ENCODE measurements around the gene RORC. TPM values are rescaled to one million over a fixed set of nuclear protein-coding genes. Genes with fewer than 3 reads are reported as not detected.

RORC gene
- total RNA-seq, 2 experiments from 2014 or later = 3.8 to 3.9 TPM

DNA sequence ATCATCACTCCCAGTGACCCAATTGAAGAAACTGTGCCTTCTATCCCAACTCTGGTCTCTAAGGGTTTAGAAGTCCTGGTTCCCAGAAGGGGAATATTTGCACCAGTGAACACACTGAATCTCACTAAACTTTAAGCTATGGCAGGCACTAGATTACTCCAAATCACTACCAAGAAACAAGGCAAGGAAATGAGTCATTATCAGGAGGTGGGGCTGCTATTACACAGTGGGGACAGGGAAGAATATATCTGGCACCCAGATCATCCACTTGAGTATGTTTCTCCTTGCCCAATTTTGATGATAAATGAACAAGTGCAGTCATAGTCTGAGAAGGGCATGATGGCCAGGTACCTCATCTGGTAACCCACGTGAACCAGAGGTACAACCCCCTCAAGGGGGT, 75.3 kb downstream of the RORC start:
- peak; percentile 92 for ATAC-seq
- CTCF ChIA-PET = interaction anchor here (0.6 kb wide), 1 partner anchor 190 kb away, joined by 3 read pairs; no protein-coding TSS in a partner anchor
- no peak for DNase-seq
- POLR2A ChIA-PET = interaction anchor here (0.7 kb wide), 2 partner anchors 245 to 281 kb away, joined by 3 to 4 read pairs; partner anchors contain the start of gene CGN
- Mint-ChIP-seq H3K27me3 (peaks cover 3% of the 10 kb centered on the region), H3K27ac (peak overlapping the region; percentile 27), H3K4me3 (no peak overlapping the region), H3K4me1 (peaks cover 13% of the 10 kb centered on the region), H3K36me3 (ENCODE audit: low read depth) (peaks cover 20% of the 10 kb centered on the region), H3K9me3 (ENCODE audit: low read depth) (no peaks in the 10 kb centered on the region)
- intact Hi-C loops (cut with DNase I, micrococcal nuclease) = no loop called here

Other genes starting within 250 kb of the RORC start
- gene SNX27, start 219.8 kb downstream of the RORC start, total RNA-seq = 10 to 100 TPM; 28.5 to 29.1 TPM
- gene CELF3, start 115.0 kb downstream of the RORC start, total RNA-seq = not detected
- not detected for gene RIIAD1, start 110.3 kb downstream of the RORC start, total RNA-seq
- gene MRPL9, start 68.3 kb downstream of the RORC start, total RNA-seq = 100 to 1,000 TPM; 139 to 184 TPM
- gene TDRKH, start 41.3 kb downstream of the RORC start, total RNA-seq = 10 to 100 TPM; 18.4 to 19.9 TPM
- under 1 TPM; 0.09 to 0.18 TPM for gene LINGO4, start 26.4 kb downstream of the RORC start, total RNA-seq
- gene C2CD4D, start 8.0 kb upstream of the RORC start, total RNA-seq = 1 to 10 TPM; 2.1 to 2.4 TPM
- not detected for gene THEM5, start 21.9 kb upstream of the RORC start, total RNA-seq
- gene THEM4, start 77.7 kb upstream of the RORC start, total RNA-seq = 10 to 100 TPM; 23.9 to 26.0 TPM
- 100 to 1,000 TPM; 230 to 246 TPM for gene S100A10, start 162.1 kb upstream of the RORC start, total RNA-seq
- gene S100A11, start 205.2 kb upstream of the RORC start, total RNA-seq = 100 to 1,000 TPM; 264 to 361 TPM

All from activated CD4-positive, alpha-beta T cell treated with anti-CD3 and anti-CD28 coated beads for 36 hours (primary cell).